ENCODE data around the gene MICAL3.
A peak's percentile ranks its signal among the peaks of the same experiment; 100 is the strongest.

Gene MICAL3

DNA sequence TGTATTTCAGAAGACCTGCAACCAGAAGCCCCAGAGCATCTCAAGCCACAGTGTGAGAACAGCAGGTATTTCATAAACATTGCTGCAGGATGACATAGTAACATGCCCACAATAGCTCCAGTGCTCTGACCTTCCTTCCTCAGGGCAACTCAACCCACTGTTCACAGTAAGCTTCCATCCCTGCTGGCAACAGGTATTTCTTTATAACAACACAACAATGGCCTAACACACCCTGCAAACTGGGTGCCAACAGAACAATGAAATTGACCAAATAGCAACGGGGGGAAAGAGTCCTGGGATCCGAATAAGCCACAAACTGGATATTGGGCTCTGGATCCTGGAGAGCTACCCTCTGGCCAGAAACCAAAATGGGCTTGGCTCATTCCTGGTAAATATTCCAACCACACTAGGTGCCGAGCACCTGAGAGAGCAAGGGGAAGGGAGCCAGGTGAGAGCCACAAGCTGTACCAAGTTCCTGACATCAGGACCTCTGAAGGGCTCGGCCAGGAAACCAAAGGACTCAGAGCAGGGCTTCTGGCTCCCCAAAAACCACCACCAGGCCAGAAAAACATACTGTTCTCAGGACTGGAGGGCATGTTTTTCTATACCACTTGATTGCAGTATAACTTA is 99.5 kb downstream of the MICAL3 start:
- DNase-seq = no peak

GRCh38 chr22:17924076-17924475 is 100.3 kb downstream of the MICAL3 start:
- no peak for DNase-seq

DNA sequence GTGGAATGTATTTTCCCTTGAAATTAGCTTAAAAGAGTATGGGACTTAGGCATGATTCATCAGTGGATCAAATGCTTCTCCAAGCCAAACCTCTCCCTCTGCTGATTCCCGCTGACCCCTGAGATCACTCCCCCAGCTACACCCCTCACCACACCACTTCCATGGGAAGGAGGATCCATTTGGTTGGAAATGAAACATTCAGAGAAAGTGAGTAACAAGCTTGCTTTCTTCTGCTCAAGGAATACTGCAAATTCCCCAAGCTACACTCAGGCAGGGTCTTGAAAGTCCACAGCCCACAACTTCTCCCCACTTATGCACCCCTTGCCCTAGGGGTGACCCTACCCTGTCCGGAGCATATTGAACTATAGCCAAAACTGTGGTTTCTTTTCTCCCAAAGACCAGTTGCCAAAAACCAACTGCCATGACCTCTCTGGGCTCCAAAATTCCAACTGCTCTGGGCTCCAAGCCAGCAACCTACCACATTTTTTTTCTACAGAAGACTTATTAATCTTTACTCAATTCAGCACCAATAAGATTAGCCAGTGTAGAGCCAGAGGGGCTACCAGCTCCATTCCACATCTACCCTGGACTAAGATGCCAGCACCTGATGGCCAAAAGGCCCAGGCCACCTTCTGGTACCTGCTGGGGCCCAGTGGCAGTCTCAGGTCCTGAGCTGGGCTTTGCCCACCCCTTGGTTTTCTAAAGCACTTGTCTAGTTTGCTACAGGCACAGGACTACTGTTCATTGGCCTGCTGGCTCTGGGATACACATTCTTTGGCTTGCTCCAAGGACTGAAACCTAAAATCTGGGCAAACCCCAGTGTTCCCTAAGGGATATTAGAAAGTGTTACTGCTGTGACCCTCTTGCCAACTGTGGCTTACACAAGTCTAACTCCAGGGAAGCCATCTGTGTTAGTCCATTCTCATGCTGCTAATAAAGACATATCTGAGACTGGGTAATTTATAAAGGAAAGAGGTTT is 101.1 kb downstream of the MICAL3 start:
- DNase-seq = no peak

- DNase-seq = no peak
These were observed 102.2 kb downstream of the MICAL3 start for GRCh38 chr22:17921871-17922821.

- DNase-seq = no peak
These were observed 103.2 kb downstream of the MICAL3 start for GRCh38 chr22:17920992-17921650.

DNA sequence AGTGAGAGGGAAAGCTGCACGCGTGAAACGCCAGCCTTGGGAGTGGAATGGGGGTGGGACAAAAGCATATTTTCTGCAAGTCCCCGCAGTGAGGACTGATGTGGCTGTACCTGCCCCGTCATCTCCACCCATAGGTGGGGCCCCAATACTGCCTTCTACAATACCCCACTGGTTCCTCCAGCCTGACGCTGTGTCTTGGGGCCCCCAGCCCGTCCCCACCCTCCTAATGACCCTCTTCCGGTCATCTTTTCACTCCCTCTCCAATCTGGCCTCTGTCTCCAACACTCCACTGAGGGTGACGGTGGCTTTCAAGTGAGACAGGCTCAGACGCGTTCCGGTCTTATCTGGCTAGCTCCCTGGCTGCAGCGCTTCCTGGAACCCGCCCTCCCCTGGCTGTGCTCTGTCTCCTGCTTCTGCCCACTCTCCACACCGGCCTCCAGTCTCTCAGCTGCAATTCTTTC is 104.2 kb downstream of the MICAL3 start:
- no peak for DNase-seq

DNA sequence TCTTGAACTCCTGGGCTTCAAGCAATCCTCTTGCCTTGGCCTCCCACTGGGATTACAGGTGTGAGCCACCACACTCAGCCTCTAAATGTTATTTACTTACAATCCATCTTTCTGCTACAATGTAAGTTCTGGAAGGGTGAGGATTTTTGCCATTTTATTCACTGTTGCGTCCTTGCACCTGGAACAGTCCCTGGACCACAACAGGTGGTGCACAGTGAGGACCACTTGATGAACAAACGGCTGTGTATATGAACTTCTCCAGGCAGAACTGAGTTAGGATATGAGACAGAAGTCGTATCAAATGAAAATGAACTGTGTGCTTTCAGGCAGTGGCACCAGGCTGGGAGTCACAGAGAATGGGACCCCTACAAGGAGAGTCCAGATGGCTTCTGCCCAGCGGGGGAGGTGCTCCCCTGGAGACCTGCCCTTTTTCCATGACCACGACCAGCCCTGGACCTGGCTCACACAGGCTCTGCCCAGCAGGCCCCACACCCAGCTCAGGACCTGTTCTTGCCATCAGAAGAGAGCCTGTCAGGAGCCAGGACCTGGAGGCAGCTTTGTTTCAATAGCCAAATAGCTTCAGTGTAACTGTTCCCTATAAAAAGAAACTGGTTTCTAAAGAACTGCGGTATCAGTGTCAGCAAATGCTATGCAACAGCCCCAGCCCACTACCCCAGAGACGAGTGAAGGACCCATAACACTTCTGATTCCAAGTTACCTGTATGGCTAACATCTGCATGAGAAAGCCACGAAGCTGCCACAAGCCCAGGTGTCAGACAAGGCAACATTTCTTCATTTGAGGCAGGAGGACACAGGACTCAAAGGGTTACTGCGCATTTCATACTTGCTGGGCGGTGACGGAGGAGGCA is 104.9 kb downstream of the MICAL3 start:
- DNase-seq = no peak

GRCh38 chr22:17918840-17919239 is 105.5 kb downstream of the MICAL3 start:
- no peak for DNase-seq

DNA sequence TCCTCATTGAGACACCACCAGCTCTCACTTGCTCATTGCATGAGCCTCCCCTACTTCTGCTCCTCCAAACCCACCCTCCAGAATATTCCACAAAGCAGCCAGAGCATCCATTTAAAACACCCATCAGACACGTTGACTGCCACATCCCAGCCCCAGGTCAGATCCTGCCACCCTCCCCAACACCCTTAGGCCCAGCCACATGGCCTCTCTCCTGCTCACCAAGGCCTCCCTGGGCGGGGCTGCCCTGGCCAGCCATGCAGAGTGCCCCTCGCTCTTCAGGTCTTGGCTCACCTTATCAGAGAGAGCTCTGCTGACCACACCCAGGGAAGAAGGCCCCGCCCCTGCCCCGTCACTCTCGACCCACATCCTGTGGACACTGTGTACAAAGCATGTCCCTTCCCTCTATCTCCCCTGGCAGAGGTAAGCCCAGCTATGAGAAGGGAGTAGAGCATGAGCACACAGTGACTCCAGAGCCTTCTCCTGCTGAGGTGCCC is 106.8 kb downstream of the MICAL3 start:
- DNase-seq = peak; percentile 11

DNA sequence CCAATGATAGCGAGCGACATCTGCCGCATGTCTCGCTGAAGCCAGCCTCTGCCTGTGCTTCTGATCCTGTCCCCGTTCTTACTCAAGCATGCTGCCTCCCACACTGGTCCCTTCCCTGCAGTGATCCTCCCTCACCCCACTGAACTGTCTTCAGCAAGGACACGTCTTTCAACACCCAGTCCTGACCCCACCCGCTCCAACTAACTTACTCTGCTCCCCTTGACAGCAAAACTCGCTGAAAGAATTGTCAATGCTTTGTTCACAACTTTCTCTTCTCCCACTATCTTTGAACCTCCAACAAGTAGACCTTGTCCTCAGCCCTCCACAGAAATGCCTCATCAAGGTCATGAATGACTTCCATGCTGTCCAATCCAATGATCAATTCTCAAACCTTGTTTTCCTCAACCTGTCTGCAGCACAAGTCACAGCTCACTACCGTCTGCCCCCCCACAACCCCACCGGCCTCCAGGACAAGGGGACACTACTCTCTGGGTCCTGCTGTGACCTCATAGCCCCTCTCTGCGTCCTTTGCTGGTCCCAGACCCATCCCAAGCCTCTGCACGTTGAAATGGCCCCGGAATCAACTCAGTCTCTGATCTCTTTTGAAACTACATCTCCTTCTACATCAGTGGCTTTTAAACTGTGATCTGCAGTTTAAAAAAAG is 108.0 kb downstream of the MICAL3 start:
- DNase-seq = no peak

- DNase-seq = no peak
These were observed 108.7 kb downstream of the MICAL3 start for GRCh38 chr22:17915676-17916075.

GRCh38 chr22:17915188-17915587 is 109.2 kb downstream of the MICAL3 start:
- no peak for DNase-seq

DNA sequence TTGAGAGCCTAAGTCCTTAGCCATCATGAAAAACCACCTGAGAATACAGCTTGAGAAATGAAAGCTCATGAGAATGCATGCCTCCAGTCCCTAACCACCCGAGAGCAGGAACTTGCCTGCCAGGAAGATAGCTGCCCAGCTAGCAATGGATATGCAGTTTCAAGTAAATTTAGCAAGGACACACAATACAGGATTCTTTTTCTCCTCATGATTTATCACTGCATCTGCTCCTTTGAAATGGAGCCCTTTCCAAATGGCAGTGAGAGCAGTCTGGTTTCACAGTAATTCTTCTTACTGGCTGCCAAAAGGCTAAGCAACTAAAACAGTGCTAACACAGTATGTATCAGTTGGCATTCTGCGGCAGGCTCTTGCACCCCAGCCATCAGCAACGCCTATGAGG is 109.9 kb downstream of the MICAL3 start:
- DNase-seq = no peak

DNA sequence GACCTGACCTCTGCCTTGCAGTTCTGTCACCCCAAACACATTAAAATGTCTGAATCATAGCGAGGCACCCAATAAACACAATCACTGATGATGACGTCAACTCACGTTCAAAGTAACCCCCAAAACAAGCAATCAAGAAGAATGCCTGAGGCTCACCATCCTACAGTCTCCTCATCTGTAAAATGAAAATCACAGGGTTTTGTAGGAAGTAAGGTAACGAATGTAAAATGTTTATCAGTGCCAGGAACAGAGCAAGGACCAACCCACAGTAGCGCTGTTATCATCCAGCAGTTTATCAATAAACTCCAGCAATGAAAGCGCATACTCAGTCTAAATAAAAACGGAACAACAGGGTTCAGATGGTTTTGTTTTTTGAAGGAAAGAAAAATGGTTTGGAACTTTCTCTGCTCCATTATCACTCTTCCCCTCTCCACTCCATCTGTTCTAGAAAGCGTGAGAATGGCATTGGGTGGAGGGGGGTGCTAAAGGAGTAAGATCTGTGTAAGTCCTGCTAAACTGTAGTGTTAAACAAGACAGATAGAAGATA is 110.5 kb downstream of the MICAL3 start:
- DNase-seq = no peak

- DNase-seq = no peak
These were observed 111.2 kb downstream of the MICAL3 start for GRCh38 chr22:17912945-17913721.

GRCh38 chr22:17911887-17912286 is 112.5 kb downstream of the MICAL3 start:
- no peak for DNase-seq

DNA sequence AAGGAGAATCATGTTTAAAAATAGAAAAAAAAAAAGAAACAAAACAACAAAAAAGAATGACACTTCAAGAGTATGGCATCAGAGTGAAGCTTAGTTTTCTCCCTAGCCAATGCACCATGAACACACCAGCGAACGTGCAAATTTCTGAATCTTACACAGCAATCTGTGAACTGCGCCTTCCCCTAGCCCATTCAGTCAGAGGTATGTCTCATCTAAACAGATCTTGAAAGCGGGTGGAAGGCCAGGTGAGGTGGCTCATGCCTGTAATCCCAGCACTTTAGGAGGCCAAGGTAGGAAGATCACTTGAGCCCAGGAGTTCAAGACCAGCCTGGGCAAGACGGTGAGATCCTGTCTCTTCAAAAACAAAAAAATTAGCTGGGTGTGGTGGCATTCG is 113.1 kb downstream of the MICAL3 start:
- no peak for DNase-seq

GRCh38 chr22:17910561-17911311 is 113.6 kb downstream of the MICAL3 start:
- no peak for DNase-seq

DNA sequence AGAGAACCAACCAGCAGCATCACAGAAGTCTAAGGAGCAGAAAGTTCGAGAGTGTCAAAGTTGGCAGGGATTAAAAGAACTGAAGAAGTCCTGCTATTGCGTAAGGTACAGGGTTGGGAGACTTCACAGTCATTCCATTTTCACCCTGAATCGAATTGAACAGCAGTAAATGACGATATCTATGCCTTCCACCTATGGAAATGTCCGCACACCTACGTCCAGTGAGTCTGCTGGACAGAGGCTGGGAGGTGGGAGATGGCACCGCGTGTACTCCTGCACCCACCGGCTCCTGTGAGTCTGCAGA is 116.7 kb downstream of the MICAL3 start:
- no peak for DNase-seq

All from CD4-positive, alpha-beta T cell treated with Interleukin-6 for 4 hours (primary cell).